IgD-negative memory B cell (primary cell): Measurements from ENCODE around the gene PTPN1. TPM values are rescaled to one million over a fixed set of nuclear protein-coding genes. Genes with fewer than 3 reads are reported as not detected.

Experiments used
- H3K27ac Mint-ChIP-seq, 3 donors: one replicate each; pipeline ENCODE4 v1.8.0; 2020 to 2022; ENCODE audit warnings: mild to moderate bottlenecking in 3 of 3, mixed read lengths in 3 of 3, moderate library complexity in 1 of 3
- H3K27me3 Mint-ChIP-seq: one replicate; pipeline ENCODE4 v1.8.0; 2021; ENCODE audit warnings: mixed read lengths
- H3K36me3 Mint-ChIP-seq: one replicate; pipeline ENCODE4 v1.8.0; 2020; ENCODE audit warnings: mild to moderate bottlenecking, mixed read lengths
- H3K4me1 Mint-ChIP-seq, 3 donors: one replicate each; pipeline ENCODE4 v1.8.0; 2020 to 2022; ENCODE audit warnings: mixed read lengths in 3 of 3, mild to moderate bottlenecking in 1 of 3
- H3K4me3 Mint-ChIP-seq, 4 donors: one replicate each; pipeline ENCODE4 v1.8.0; 2020 to 2022; ENCODE audit warnings: mild to moderate bottlenecking in 4 of 4, mixed read lengths in 4 of 4, moderate library complexity in 3 of 4
- H3K9me3 Mint-ChIP-seq, 3 donors: one replicate each; pipeline ENCODE4 v1.8.0; 2020 to 2021; ENCODE audit warnings: mixed read lengths in 3 of 3, mild to moderate bottlenecking in 1 of 3
- polyA plus RNA-seq: library from polyadenylated mRNA; unstranded; fragments of 300-500 nt; fragmentation: Illumina TruSeq; gene quantifications from one replicate; pipeline ENCODE4 v1.2.3, GENCODE V29; 2021

The PTPN1 gene
- polyA plus RNA-seq, 1 donor from 2014 or later, result 73.8 TPM

DNA sequence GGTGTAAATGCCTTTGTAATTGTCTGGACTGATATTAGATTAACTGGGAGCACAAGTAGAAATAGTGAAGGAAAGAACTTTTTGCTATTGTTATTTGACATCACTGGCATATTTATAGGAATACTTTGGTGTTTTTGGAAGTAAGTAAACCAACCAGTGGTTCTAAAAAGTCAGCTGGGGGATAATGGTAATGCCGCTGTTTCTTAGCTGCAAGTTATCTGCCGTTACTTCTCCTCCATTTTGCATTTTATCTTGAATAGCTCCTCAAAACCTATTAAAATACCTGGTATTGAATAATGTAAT lies 3.8 kb downstream of the PTPN1 start:
- Mint-ChIP-seq H3K4me3 (peak overlapping the region; percentile 94 to 100 (median 96)), H3K36me3 (peaks cover 4% of the 10 kb centered on the region), H3K9me3 (no peaks in the 10 kb centered on the region), H3K4me1 (peaks cover 42 to 61% (median 53%) of the 10 kb centered on the region in 3 donors), H3K27ac (peak overlapping the region; percentile 91 to 99 (median 99)), H3K27me3 (no peaks in the 10 kb centered on the region)

DNA sequence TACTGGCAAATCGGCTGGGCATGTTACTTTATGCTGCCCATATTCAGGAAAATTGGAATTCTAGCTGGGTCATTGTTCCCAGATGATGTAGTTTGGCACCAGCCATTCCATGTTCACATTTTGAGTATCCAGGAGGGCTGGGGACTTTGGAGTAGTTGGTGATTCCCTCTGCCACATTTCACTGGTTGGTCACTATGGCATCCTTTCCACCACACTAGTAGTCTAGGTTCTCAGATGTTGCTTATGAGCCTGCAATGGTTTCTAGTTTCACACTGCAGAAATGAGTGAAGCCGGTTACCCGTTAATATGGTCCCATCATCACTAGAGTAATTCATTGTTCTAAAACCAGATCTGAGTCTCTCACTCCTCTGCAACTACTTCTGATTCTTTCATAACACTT lies 4.6 kb downstream of the PTPN1 start:
- Mint-ChIP-seq H3K36me3 (peaks cover 4% of the 10 kb centered on the region), H3K27ac (peak overlapping the region; percentile 91 to 99 (median 99)), H3K4me1 (peaks cover 49 to 65% (median 60%) of the 10 kb centered on the region in 3 donors), H3K9me3 (no peaks in the 10 kb centered on the region), H3K4me3 (peak overlapping the region; percentile 94 to 100 (median 96)), H3K27me3 (no peaks in the 10 kb centered on the region)

DNA sequence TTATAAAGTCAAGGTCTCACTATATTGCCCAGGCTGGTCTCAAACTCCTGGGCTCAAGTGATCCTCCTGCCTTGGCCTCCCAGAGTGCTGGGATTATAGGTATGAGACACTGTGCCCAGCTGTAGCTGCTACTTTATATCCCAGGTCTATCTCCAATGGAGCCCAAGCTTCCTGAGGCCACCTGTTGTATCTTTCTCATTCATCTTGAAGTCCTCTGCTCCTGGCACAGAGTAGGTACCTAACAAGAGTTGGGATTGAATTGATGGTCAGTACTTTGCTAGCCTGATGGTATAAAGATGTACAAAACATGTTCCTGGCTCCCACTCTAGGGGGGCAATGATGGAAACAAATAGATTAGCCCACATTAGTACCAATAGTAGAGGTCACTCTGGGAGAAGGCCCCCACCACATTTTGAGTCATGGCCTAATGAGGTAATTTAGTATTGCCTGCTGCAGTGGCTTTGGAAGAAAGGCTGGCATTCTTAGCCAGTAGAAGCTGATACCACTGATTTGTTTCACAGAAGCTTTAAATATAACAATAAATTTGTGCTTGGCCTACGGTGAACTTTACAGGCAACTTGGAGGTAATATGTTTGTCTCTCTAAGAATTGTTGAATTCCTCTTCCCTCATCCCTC lies 5.4 kb downstream of the PTPN1 start:
- H3K27me3 Mint-ChIP-seq, result no peaks in the 10 kb centered on the region

DNA sequence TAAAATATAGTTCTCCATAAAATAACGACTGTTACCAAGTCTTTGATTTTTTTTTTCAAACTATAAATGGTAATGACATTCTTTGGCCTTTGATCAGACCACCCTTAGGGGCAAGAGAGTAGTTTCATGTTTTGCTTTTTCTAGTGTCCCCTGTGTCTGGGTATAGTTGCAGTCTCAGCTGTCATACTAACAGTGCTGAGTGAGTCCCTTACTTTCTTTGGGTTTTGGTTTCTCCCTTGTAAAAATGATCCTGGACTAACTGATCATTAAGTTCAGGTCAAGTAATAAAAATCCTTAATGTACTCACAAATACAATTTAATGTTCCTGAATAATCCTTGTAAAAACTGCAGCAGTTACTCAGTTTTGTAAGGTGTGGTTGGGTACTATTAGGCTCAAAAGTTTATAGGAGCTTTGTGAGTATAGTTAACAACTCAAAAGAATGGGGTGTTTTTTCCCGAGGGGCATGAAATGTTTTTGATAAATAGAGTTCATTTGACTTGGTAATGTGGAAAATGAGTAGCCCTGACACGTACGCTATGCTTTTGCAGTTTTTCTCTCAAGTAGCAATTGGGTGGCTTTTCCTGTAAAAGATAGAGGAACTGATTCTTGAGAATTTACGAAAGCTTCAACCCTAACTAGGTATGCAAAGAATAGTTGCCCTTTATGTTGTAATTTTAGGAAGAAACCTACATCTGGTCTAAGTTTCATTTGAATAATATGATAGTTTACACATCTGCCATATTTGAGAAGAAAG lies 6.2 kb downstream of the PTPN1 start:
- H3K27ac Mint-ChIP-seq, result peak overlapping the region; percentile 91 to 99 (median 99)
- H3K4me1 Mint-ChIP-seq, result peaks cover 62 to 77% (median 70%) of the 10 kb centered on the region in 3 donors
- H3K36me3 Mint-ChIP-seq, result peaks cover 4% of the 10 kb centered on the region
- no peaks in the 10 kb centered on the region for H3K27me3 Mint-ChIP-seq
- H3K9me3 Mint-ChIP-seq, result no peaks in the 10 kb centered on the region
- H3K4me3 Mint-ChIP-seq, result peak overlapping the region; percentile 79 to 100 (median 94)

More for the DNA sequence above, 5.4 kb downstream of the PTPN1 start:
- Mint-ChIP-seq H3K36me3 (peaks cover 4% of the 10 kb centered on the region), H3K4me1 (peaks cover 56 to 70% (median 62%) of the 10 kb centered on the region in 3 donors), H3K27ac (peak overlapping the region; percentile 91 to 99 (median 99)), H3K4me3 (peak overlapping the region; percentile 79 to 100 (median 94)), H3K9me3 (no peaks in the 10 kb centered on the region)

DNA sequence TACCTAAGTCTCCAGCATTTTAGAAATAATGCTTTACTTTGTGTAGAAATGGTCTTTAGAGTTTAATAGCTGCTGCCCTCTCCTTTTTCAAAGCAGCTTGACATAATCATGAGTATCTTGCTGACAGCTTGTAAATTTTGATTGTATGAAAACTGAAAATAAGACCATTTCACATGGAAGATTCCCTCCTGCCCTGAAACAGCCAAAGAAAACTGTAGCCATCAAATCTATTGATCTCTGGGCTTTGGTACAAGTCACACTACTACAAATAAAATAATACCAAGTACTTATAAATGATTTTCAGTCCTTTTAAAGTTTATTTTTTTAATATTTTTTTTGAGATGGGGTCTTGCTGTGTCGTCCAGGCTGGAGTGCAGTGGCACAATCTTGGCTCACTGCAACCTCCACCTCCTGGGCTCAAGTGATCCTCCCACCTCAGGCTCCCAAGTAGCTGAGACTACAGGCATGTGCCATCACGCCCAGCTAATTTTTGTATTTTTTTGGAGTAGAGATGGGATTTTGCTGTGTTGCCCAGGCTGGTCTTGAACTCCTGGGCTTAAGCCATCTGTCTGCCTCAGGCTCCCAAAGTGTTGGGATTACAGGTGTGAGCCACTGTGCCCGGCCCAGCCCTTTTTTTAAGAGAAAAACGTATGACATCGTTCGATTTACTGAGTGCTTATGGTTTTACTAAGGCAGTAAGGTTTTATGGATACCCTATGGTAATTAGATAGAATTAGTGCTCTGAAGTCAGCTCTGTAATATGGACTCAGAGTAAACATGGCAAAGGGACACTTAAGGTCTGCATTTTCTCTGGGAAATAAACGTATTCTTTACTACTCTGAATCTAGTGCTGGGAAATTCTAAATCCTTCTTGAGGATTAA lies 7.0 kb downstream of the PTPN1 start:
- Mint-ChIP-seq H3K36me3 (peaks cover 4% of the 10 kb centered on the region), H3K27ac (peak overlapping the region; percentile 91 to 99 (median 99)), H3K27me3 (no peaks in the 10 kb centered on the region), H3K4me1 (peaks cover 63 to 83% (median 75%) of the 10 kb centered on the region in 3 donors), H3K9me3 (no peaks in the 10 kb centered on the region), H3K4me3 (peak overlapping the region; percentile 79 to 100 (median 94))

DNA sequence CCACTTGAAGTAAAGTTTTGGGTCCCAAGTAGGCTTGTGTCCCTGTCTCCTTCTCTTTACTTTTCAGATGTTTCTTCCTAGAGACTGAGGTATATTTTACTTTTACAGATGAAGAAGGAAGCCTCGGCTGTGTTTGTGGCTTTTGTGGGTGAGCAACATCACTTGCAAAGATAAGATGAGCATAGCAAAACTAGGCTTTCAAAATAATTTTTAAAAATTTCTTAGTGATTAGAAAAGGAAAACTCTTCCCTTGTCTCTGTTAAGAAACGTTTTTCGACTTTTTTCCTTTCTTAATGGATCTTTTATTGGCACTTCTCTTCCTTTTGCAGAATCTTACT lies 7.6 kb downstream of the PTPN1 start:
- Mint-ChIP-seq H3K4me1 (peaks cover 61 to 82% (median 70%) of the 10 kb centered on the region in 3 donors), H3K36me3 (peaks cover 4% of the 10 kb centered on the region), H3K27ac (peak overlapping the region; percentile 91 to 99 (median 99)), H3K4me3 (peak overlapping the region; percentile 79 to 90 (median 88)), H3K27me3 (no peaks in the 10 kb centered on the region), H3K9me3 (no peaks in the 10 kb centered on the region)

DNA sequence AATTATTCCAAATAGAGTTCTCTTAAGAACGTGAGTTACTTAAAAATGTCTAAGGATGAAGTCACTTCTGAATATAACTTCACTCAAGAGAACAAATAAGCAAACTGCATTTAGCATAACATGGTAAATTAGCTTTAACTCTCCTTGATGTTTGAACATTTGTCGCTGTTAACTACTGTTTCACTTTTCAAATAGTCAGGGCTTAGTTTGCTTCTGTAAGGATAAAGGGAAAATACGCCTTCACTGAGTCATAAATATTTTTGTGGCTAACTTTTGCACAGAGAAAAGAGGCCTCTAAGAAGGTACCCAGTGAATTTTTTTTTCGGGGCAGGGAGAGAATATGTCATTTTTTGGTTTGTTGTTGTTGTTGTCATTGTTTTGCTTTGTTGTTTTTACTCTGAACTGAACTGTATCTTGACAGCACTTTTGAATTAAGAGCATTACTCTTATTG lies 8.1 kb downstream of the PTPN1 start:
- no peaks in the 10 kb centered on the region for H3K9me3 Mint-ChIP-seq

DNA sequence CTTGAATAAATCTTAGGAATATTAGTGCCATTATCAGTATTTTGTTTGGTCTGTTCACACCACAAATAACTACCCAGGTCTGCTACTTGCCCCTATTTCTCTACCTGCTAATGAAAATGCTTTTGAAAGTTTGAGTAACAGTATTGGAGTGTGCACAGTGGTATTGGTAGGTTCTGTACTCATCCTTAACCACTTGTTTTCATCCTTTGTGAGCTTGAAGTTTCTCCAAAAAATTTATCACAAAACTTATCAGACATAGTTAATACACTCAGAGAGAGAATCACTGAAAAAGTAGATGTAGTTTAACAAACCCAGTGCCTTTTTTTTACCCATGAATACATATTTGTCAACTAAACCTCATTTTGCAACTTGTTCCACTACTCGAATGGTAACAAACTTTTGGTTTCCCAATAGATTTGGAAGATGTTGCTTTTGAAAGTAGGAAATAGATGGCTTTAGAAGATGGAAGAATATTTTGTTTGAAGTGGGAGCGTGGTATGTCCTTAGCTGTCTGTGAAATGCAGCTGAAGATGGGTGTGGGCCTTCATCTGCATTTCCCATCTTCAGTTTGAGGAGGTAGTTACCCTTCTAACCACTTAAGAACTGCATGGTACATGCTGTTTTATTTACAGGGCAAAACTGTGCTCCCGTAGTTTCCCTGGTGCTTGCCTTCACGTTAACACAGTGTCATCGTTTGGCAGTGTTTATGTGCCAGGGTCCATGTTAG lies 9.0 kb downstream of the PTPN1 start:
- peaks cover 68 to 84% (median 70%) of the 10 kb centered on the region in 3 donors for H3K4me1 Mint-ChIP-seq
- H3K27me3 Mint-ChIP-seq, result no peaks in the 10 kb centered on the region
- peaks cover 2% of the 10 kb centered on the region for H3K36me3 Mint-ChIP-seq
- H3K9me3 Mint-ChIP-seq, result no peaks in the 10 kb centered on the region
- H3K27ac Mint-ChIP-seq, result peak overlapping the region; percentile 91 to 99 (median 95)
- H3K4me3 Mint-ChIP-seq, result peak overlapping the region; percentile 79 to 94 (median 89)

More for the DNA sequence above, 8.1 kb downstream of the PTPN1 start:
- no peaks in the 10 kb centered on the region for H3K27me3 Mint-ChIP-seq
- H3K27ac Mint-ChIP-seq, result peak overlapping the region; percentile 91 to 99 (median 99)
- H3K4me3 Mint-ChIP-seq, result peak overlapping the region; percentile 79 to 90 (median 88)
- H3K36me3 Mint-ChIP-seq, result peaks cover 6% of the 10 kb centered on the region
- H3K4me1 Mint-ChIP-seq, result peaks cover 64 to 82% (median 70%) of the 10 kb centered on the region in 3 donors

DNA sequence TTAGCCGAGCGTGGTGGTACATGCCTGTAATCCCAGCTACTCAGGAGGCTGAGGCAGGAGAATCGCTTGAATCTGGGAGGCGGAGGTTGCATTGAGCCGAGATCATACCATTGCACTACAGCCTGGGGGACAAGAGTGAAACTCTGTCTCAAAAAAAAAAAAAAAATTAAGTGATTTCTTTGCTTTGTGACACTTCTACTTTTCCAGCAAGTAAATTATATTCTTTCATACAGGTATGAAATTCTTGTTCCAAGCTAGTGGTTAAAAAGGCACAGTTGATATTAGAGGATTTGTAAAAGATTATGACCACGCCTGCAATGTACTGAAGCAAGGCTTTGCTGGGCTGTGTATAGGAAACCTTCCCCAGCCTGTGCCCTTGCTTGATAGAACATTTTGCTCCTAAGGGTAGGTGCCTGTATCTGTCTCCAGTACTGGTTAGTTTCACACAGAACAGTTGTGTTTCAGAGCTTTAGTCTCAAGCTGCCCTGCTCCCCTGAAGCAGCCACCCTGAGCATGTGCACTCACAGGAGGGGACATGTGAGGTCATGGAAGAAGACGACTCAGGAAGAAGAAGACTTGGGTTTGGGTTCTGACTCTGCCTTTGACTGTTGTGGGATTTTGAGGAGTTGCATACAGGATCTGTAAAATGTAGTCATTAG lies 10.2 kb downstream of the PTPN1 start:
- H3K9me3 Mint-ChIP-seq, result no peaks in the 10 kb centered on the region
- H3K4me1 Mint-ChIP-seq, result peaks cover 58 to 73% (median 65%) of the 10 kb centered on the region in 3 donors
- no peaks in the 10 kb centered on the region for H3K27me3 Mint-ChIP-seq
- peaks cover 2% of the 10 kb centered on the region for H3K36me3 Mint-ChIP-seq
- H3K27ac Mint-ChIP-seq, result peak overlapping the region; percentile 91 to 99 (median 95)
- H3K4me3 Mint-ChIP-seq, result peak overlapping the region; percentile 79 to 94 (median 89)

DNA sequence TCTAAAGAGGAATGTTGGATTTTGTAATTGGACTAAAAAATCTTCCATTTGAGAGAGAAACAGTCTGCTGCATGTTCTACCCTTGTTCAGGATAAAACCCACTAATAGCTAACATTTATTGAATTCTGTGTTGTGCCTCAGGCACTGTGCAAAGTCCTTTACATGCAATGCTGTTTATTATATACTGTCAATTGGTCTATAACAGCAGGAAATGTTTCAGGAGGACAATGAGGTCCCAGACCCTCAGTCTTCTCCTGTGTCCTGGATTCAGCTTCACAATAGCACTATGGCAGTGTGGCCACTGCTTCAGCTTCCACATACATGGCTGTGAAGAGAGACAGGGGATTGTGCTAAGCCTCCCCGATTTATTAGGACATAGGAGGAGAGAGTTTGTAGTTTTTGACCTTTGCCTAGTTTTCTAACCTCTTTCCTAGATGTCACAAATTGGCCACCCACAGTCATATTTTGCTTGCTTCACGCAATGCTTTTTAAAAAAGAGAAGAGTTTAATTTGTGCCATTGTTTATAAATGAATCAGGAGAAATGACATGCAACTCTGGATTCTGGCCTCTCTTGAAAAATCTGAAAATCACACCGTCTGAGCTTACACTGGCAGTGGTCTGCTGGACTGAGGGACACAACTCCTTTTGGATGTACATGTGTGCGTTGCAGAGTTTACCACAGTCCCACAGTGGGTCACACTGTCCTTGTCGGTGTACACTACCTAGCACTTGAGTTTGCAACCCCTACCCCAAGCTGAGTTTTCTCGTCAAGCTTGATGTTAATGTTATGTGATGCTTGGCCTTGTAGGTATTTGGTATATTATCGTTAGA lies 11.3 kb downstream of the PTPN1 start:
- Mint-ChIP-seq H3K4me3 (peak overlapping the region in 3 of 4 donors; percentile 43 to 87 (median 68)), H3K27ac (peak overlapping the region in 2 of 3 donors; percentile 83 to 91), H3K36me3 (peaks cover 2% of the 10 kb centered on the region), H3K27me3 (no peaks in the 10 kb centered on the region), H3K9me3 (no peaks in the 10 kb centered on the region), H3K4me1 (peaks cover 58 to 64% (median 59%) of the 10 kb centered on the region in 3 donors)

DNA sequence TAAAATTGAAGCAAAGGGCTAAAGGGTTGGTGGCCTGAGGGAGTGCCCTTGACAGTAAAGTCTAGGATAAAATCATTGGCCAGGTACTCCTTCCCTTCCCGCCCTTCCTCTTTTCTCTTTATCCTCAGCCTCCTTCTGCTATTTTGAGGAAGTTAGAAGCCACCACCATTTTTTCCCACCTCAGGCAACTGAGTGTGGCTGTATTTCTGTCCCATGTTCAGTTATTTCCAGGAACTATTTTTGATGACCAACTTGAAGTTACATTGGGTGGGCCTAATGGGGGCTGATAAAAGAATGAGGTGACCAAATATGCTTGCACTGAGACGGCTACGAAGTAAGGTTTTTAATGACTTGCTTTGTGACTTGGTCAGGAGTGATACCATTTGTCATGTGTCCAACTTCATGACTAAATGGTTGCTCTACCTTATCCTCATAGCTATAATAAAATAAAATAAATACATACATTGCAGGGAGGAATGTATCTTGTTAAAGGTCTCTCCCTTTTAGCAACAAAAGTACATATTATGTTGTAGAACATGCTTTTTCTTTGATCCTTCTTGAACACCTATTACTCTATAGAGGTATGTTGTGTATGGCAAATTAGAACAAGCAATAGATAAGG lies 12.0 kb downstream of the PTPN1 start:
- Mint-ChIP-seq H3K9me3 (no peaks in the 10 kb centered on the region), H3K36me3 (peaks cover 2% of the 10 kb centered on the region), H3K27ac (peak overlapping the region in 2 of 3 donors; percentile 83 to 91), H3K4me1 (peaks cover 53 to 59% (median 54%) of the 10 kb centered on the region in 3 donors), H3K4me3 (peak overlapping the region in 3 of 4 donors; percentile 41 to 68 (median 43)), H3K27me3 (no peaks in the 10 kb centered on the region)

DNA sequence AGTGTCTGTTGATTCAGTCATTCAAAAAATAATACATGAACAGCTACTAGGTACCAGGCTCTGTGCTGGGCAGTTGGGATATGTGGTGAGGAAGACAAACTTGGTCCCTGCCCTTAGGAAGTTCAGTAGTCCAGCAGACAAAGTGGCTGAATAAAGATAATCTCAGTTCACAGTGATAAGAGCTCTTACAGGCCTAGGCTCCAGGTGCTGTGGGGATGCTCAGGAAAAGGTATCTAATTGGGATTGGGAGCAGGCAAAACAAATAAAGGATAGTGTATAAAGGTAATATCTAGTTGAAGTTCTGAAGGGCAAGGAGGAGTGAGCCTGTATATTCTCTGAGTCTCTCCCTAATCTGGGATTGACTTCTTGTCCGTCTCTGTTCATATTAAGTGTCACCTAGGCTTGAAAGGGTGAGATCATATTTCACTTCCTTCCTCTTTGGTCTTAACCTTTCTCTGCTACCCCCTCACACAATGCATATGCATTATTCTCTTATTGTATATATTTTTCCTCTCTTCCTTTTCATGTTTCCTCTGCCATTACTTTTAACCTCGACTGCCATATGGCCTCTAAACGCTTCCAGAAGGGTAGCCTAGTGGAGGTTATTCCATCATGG lies 13.5 kb downstream of the PTPN1 start:
- Mint-ChIP-seq H3K4me3 (peak overlapping the region; percentile 49 to 89 (median 74)), H3K4me1 (peaks cover 43 to 47% (median 43%) of the 10 kb centered on the region in 3 donors), H3K27me3 (no peaks in the 10 kb centered on the region), H3K36me3 (peaks cover 2% of the 10 kb centered on the region), H3K9me3 (no peaks in the 10 kb centered on the region), H3K27ac (peak overlapping the region; percentile 39 to 88 (median 85))
